HG03060 (cell line): ENCODE results near the gene ESPL1.
"Not testable (repeated sequence)": the region's sequence is repeated elsewhere in the genome, so short reads cannot be mapped to it uniquely, and the experiment has no call there.

Source experiments
- ATAC-seq: cut with Tn5 transposase; IDR thresholded peaks from one replicate; pipeline ENCODE4 v1.9.1; 2021; ENCODE audit warnings: low read depth, moderate number of reproducible peaks; ENCODE audit not compliant: unreplicated experiment

Gene ESPL1

GRCh38 chr12:53332339-53332738 is 64.2 kb downstream of the ESPL1 start:
- not testable (repeated sequence) for ATAC-seq

GRCh38 chr12:53332744-53333143 is 64.6 kb downstream of the ESPL1 start:
- no peak for ATAC-seq

- no peak for ATAC-seq
Observed at GRCh38 chr12:53333289-53333688, 65.2 kb downstream of the ESPL1 start.

- no peak for ATAC-seq
Observed at GRCh38 chr12:53333845-53334244, 65.7 kb downstream of the ESPL1 start.

GRCh38 chr12:53334822-53335221 is 66.7 kb downstream of the ESPL1 start:
- no peak for ATAC-seq

- ATAC-seq: no peak
Observed at GRCh38 chr12:53336181-53336681, 68.1 kb downstream of the ESPL1 start, which contains the start of gene SP7. SP7 (minus strand) TSS chr12:53336354; CDS start chr12:53335646, 708 bp downstream.

- no peak for ATAC-seq
Observed at GRCh38 chr12:53338017-53338416, 69.9 kb downstream of the ESPL1 start.

GRCh38 chr12:53338916-53339315 is 70.8 kb downstream of the ESPL1 start:
- ATAC-seq: no peak

- ATAC-seq: no peak
Observed at GRCh38 chr12:53340398-53340797, 72.3 kb downstream of the ESPL1 start.
